ENCODE results near the gene MMP24OS. TPM values are rescaled to one million over a fixed set of nuclear protein-coding genes. Genes with fewer than 3 reads are reported as not detected.

The MMP24OS gene
- total and polyA plus RNA-seq, 10 of the 15 experiments (the other 5 are each of a cell fraction or from before 2014, with no cell fraction given): 2.0 to 30.9 (median 10.9) TPM

DNA sequence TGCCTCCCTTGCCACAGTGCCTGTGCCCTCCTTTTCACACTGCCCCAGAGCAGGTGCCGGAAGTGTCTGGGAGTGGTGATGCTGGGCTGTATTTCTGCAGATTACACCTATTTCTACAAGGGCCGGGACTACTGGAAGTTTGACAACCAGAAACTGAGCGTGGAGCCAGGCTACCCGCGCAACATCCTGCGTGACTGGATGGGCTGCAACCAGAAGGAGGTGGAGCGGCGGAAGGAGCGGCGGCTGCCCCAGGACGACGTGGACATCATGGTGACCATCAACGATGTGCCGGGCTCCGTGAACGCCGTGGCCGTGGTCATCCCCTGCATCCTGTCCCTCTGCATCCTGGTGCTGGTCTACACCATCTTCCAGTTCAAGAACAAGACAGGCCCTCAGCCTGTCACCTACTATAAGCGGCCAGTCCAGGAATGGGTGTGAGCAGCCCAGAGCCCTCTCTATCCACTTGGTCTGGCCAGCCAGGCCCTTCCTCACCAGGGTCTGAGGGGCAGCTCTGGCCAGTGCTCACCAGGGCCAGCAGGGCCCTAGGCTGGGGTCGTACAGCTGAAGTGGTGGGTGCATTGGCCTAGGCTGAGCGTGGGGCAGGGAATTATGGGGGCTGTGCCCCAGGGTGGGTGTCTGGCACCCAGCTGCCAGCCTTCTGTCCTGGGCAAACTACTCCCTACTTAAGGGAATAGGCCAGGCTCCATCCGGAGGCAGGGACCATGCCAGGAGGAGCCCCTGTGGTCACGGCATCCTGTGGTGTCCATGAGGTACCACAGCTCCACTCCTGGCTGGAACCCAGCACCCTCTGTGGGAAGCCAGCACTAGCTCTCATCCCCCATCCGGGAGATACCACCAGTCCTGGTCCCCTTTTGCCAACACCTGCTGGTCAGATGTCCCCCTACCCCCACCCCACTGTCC is 3.5 kb downstream of the MMP24OS start:
- peaks cover 4 to 16% of the 10 kb centered on the region in 2 experiments for H3K36me3 ChIP-seq (ENCODE audit: control insufficient read depth in 2 of 2, insufficient read depth in 2 of 2, low read length in 1 of 2)
- POLR2A ChIA-PET: no interaction called here
- in situ Hi-C loops (cut with MboI): loop anchor here (25.0 kb wide), 1 partner anchor 437 kb away; the partner anchor contains the start of gene NCOA6
- 92% methylated on average over 24 of the region's 24 CpGs for WGBS (ENCODE audit: insufficient coverage, insufficient replicate concordance, low lambda C conversion rate, missing lambda C conversion rate)
- peaks cover 10% of the 10 kb centered on the region for H3K79me2 ChIP-seq (ENCODE audit: control insufficient read depth, insufficient read depth, low read length)
- no TSS peak for BruUV-seq (replicated peaks)
- no peak overlapping the region for H2AFZ ChIP-seq (ENCODE audit: control insufficient read depth, low read depth, low read length)
- DNase-seq (ENCODE audit: low read depth, low spot score): no peak
- CTCF ChIA-PET: interaction anchor here (2.0 to 9.6 kb wide), 2 partner anchors 29 to 129 kb away, joined by 5 to 98 read pairs; partner anchors contain the start of gene EDEM2
- no peaks in the 10 kb centered on the region for H3K9me3 ChIP-seq (replicated peaks; ENCODE audit: control insufficient read depth, insufficient read depth, low read length)
- no peak overlapping the region for H3K4me2 ChIP-seq (ENCODE audit: control insufficient read depth, insufficient read depth)
- H3K27me3 ChIP-seq (replicated peaks in 1 of 2; ENCODE audit: control insufficient read depth in 2 of 2, insufficient read depth in 2 of 2, low read length in 1 of 2): no peaks in the 10 kb centered on the region
- H3K4me1 ChIP-seq (ENCODE audit: control insufficient read depth, insufficient read depth, low read length): peaks cover 9% of the 10 kb centered on the region
- H3K4me3 ChIP-seq: no peak overlapping the region
- TF ChIP-seq JUNB (IDR thresholded peaks at IDR 0.05) (no peak), POLR2A (IDR thresholded peaks at IDR 0.05; ENCODE audit: low read depth, low read length) (peak; percentile 13; the same call in 1 of the 2 replicates)
- intact Hi-C loops (cut with micrococcal nuclease; ENCODE audit: unreplicated experiment): loop anchor here (5.0 kb wide), 1 partner anchor 447 kb away; the partner anchor contains the start of gene NCOA6
- no peak overlapping the region for H3K9ac ChIP-seq (ENCODE audit: control insufficient read depth, insufficient read depth, low read length)
- FAIRE-seq: no peak
- no peak overlapping the region for H3K27ac ChIP-seq (ENCODE audit: control insufficient read depth, insufficient read depth)
- no peak for ATAC-seq
- RAD21 ChIA-PET (ENCODE audit: unreplicated experiment): no interaction called here
- H4K20me1 ChIP-seq (ENCODE audit: control insufficient read depth, insufficient read depth): no peaks in the 10 kb centered on the region
- SMC1A ChIA-PET (ENCODE audit: uncharacterized antibody, unreplicated experiment): no interaction called here

DNA sequence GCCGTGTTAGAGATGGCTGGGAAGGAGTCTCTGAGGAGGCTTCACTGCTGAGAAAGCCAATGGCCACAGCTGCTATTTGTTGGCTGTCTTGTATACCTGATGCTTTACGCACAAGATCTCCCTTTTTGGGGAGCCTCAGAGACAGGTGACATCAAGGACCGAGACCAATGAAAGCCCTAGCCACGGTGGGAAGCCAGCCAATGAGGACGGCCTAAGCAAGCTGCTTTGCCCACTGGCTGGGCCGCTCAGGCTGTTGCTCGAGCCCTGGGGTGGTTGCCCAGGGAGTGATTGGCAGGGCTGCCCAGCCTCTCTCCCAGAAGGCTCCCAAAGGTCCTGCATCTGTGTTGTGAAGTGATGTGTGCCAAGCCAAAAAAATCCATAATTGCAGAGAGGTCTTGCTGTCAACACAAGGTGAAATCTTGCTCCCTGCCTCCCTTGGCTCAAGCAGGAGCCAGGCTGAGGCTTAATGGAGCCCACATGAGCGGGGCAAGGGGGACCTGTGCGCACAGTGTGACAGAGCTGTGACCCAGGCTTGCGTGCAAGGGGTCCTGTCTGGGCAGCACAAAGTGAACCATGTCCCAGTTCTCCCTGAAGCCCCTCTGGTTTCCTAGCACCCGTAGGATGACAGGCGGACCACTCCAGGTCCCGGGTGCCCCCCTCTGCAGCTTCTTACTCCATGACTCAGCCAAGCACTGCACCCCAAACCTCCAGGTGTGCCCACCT is 4.3 kb downstream of the MMP24OS start:
- no peak for ATAC-seq
- POLR2A ChIA-PET: no interaction called here
- RAD21 ChIA-PET (ENCODE audit: unreplicated experiment): interaction anchor here (1.8 kb wide), 1 partner anchor 127 kb away, joined by 10 read pairs; the partner anchor contains the start of gene EDEM2
- CTCF ChIA-PET: interaction anchor here (0.8 to 9.6 kb wide), 3 partner anchors 9 to 178 kb away, joined by 3 to 98 read pairs (median 4); partner anchors contain the start of gene EDEM2
- peaks cover 9% of the 10 kb centered on the region for H3K4me1 ChIP-seq (ENCODE audit: control insufficient read depth, insufficient read depth, low read length)
- no peak for FAIRE-seq
- BruUV-seq (replicated peaks): no TSS peak
- peaks cover 0 to 9% of the 10 kb centered on the region in 2 experiments; a peak in 2 of 4 replicates for H3K36me3 ChIP-seq (ENCODE audit: control insufficient read depth in 2 of 2, insufficient read depth in 2 of 2, low read length in 1 of 2)
- no peak overlapping the region for H3K27ac ChIP-seq (ENCODE audit: control insufficient read depth, insufficient read depth)
- H2AFZ ChIP-seq (ENCODE audit: control insufficient read depth, low read depth, low read length): no peak overlapping the region
- no peaks in the 10 kb centered on the region for H4K20me1 ChIP-seq (ENCODE audit: control insufficient read depth, insufficient read depth)
- no peak overlapping the region for H3K4me3 ChIP-seq
- no peaks in the 10 kb centered on the region for H3K9me3 ChIP-seq (replicated peaks; ENCODE audit: control insufficient read depth, insufficient read depth, low read length)
- H3K27me3 ChIP-seq (replicated peaks in 1 of 2; ENCODE audit: control insufficient read depth in 2 of 2, insufficient read depth in 2 of 2, low read length in 1 of 2): no peaks in the 10 kb centered on the region
- intact Hi-C loops (cut with micrococcal nuclease; ENCODE audit: unreplicated experiment) (no loop called here), in situ Hi-C loops (cut with MboI) (loop anchor here (25.0 kb wide), 1 partner anchor 436 kb away; the partner anchor contains the start of gene NCOA6)
- SMC1A ChIA-PET (ENCODE audit: uncharacterized antibody, unreplicated experiment): interaction anchor here (0.6 to 0.9 kb wide), 2 partner anchors 135 to 146 kb away, joined by 3 read pairs; no protein-coding TSS in a partner anchor
- TF ChIP-seq RFX5 (IDR thresholded peaks at IDR 0.05; ENCODE audit: low read depth, low read length) (peak; percentile 65; the same call in 1 of the 2 replicates), MTA3 (IDR thresholded peaks at IDR 0.05; ENCODE audit: borderline replicate concordance, low read length) (no peak)
- TF ChIP-seq, protein P1, sequence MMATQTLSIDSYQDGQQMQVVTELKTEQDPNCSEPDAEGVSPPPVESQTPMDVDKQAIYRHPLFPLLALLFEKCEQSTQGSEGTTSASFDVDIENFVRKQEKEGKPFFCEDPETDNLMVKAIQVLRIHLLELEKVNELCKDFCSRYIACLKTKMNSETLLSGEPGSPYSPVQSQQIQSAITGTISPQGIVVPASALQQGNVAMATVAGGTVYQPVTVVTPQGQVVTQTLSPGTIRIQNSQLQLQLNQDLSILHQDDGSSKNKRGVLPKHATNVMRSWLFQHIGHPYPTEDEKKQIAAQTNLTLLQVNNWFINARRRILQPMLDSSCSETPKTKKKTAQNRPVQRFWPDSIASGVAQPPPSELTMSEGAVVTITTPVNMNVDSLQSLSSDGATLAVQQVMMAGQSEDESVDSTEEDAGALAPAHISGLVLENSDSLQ (IDR thresholded peaks at IDR 0.05): peak; percentile 43; the same call in 1 of the 2 replicates
- H3K4me2 ChIP-seq (ENCODE audit: control insufficient read depth, insufficient read depth): no peak overlapping the region
- WGBS (ENCODE audit: insufficient coverage, insufficient replicate concordance, low lambda C conversion rate, missing lambda C conversion rate): 86% methylated on average over 13 of the region's 13 CpGs
- DNase-seq (ENCODE audit: low read depth, low spot score): no peak
- no peak overlapping the region for H3K9ac ChIP-seq (ENCODE audit: control insufficient read depth, insufficient read depth, low read length)
- H3K79me2 ChIP-seq (ENCODE audit: control insufficient read depth, insufficient read depth, low read length): peaks cover 10% of the 10 kb centered on the region
